Uterus (tissue), 4 donors: ENCODE measurements around the gene KAT5. TPM values are rescaled to one million over a fixed set of nuclear protein-coding genes. Genes with fewer than 3 reads are reported as not detected.

ENCODE experiments used
- DNase-seq, 2 donors: peaks; one replicate each; pipeline ENCODE4 v3.0.0-alpha.2; 2019 to 2020
- H3K27ac ChIP-seq, 2 donors: fragments of 200-600 bp; sonication (generic); 1 replicate in 1 of 2; 2 replicates in 1 of 2; pipeline ENCODE4 v1.5.1; 2016 to 2018
- H3K27me3 ChIP-seq, 2 donors: fragments of 200-600 bp; sonication (generic); one replicate each; pipeline ENCODE4 v1.5.1; 2018 to 2019; ENCODE audit warnings: control low read depth in 1 of 2
- H3K36me3 ChIP-seq, 2 donors: fragments of 200-600 bp; sonication (generic); one replicate each; pipeline ENCODE4 v1.5.1; 2019; ENCODE audit warnings: control low read depth in 1 of 2
- H3K4me1 ChIP-seq, 2 donors: fragments of 200-600 bp; sonication (generic); one replicate each; pipeline ENCODE4 v1.5.1; 2018 to 2019; ENCODE audit warnings: control low read depth in 1 of 2
- H3K4me3 ChIP-seq, 2 donors: fragments of 200-600 bp; sonication (generic); 1 replicate in 1 of 2; 2 replicates in 1 of 2; pipeline ENCODE4 v1.5.1; 2018 to 2019; ENCODE audit warnings: mild to moderate bottlenecking in 1 of 2
- H3K9me3 ChIP-seq, 2 donors: fragments of 200-600 bp; sonication (generic); one replicate each; pipeline ENCODE4 v1.5.1; 2019; ENCODE audit warnings: control low read depth in 1 of 2
- CTCF ChIP-seq, 4 experiments: fragments of 200-600 bp in 2 of 4; fragments of 450-650 bp in 2 of 4; sonication (generic) in 2 of 4; IDR thresholded peaks; one replicate each; pipeline ENCODE4 v1.5.1; 2016 to 2019; ENCODE audit warnings: antibody characterized with exemption in 4 of 4, mild to moderate bottlenecking in 2 of 4, moderate library complexity in 1 of 4
- POLR2A ChIP-seq, 2 donors: fragments of 450-650 bp; IDR thresholded peaks; one replicate each; pipeline ENCODE4 v1.6.1; 2016; ENCODE audit warnings: antibody characterized with exemption in 2 of 2, mild to moderate bottlenecking in 1 of 2, moderate library complexity in 1 of 2
- intact Hi-C: fragments of 100-400 bp; cut with DNase I; formaldehyde crosslinking; loops from one replicate; pipeline ENCODE4 v1.15.1; 2023; ENCODE audit warnings: low total_unique reads
- total RNA-seq, 4 donors: library from RNA; depleted of rRNA in 3 of 4; stranded (reverse); fragments of >200 nt in 3 of 4; gene quantifications; one replicate each; pipeline versions ENCODE4 v1.1.0 to v1.2.4, GENCODE V29; 2014 to 2023
- donor health status: DM: yes; HTN: yes; CAD: no.

The KAT5 gene
- total RNA-seq, 4 donors from 2014 or later = 37.1 to 113 (median 81.5) TPM

GRCh38 chr11:65710421-65710820 lies 1.6 kb upstream of the KAT5 start:
- intact Hi-C loops = loop anchor here (5.0 kb wide), 1 partner anchor 107 kb away; no protein-coding TSS in a partner anchor
- DNase-seq = no peak
- no peaks in the 10 kb centered on the region for H3K9me3 ChIP-seq
- H3K27ac ChIP-seq = peak overlapping the region; percentile 94 to 98
- peaks cover 0 to 8% of the 10 kb centered on the region in 2 donors for H3K4me1 ChIP-seq
- no peak for TF ChIP-seq POLR2A (IDR thresholded peaks at IDR 0.05)
- no peak for TF ChIP-seq CTCF (IDR thresholded peaks at IDR 0.05)
- H3K4me3 ChIP-seq = no peak overlapping the region
- H3K27me3 ChIP-seq = no peaks in the 10 kb centered on the region
- H3K36me3 ChIP-seq = no peaks in the 10 kb centered on the region

GRCh38 chr11:65712633-65713076 lies 603 bp downstream of the KAT5 start:
- peak overlapping the region; percentile 94 to 98 for H3K27ac ChIP-seq
- TF ChIP-seq CTCF (IDR thresholded peaks at IDR 0.05) (no peak), POLR2A (IDR thresholded peaks at IDR 0.05) (no peak)
- H3K4me3 ChIP-seq = peak overlapping the region; percentile 57 to 74
- H3K4me1 ChIP-seq = peaks cover 0 to 8% of the 10 kb centered on the region in 2 donors
- H3K9me3 ChIP-seq = no peaks in the 10 kb centered on the region
- no peaks in the 10 kb centered on the region for H3K36me3 ChIP-seq
- no peak for DNase-seq
- intact Hi-C loops = loop anchor here (5.0 kb wide), 1 partner anchor 105 kb away; no protein-coding TSS in a partner anchor
- no peaks in the 10 kb centered on the region for H3K27me3 ChIP-seq

GRCh38 chr11:65713212-65713969 lies 1.3 kb downstream of the KAT5 start:
- intact Hi-C loops = loop anchor here (5.0 kb wide), 1 partner anchor 104 kb away; no protein-coding TSS in a partner anchor
- H3K27ac ChIP-seq = peak overlapping the region; percentile 94 to 98
- peaks cover 0 to 8% of the 10 kb centered on the region in 2 donors for H3K4me1 ChIP-seq

GRCh38 chr11:65714433-65714832 lies 2.4 kb downstream of the KAT5 start:
- Histone ChIP-seq H3K4me3 (no peak overlapping the region), H3K27me3 (no peaks in the 10 kb centered on the region), H3K4me1 (peaks cover 0 to 13% of the 10 kb centered on the region in 2 donors), H3K9me3 (no peaks in the 10 kb centered on the region), H3K27ac (no peak overlapping the region), H3K36me3 (no peaks in the 10 kb centered on the region)
- intact Hi-C loops = loop anchor here (5.0 kb wide), 1 partner anchor 103 kb away; no protein-coding TSS in a partner anchor
- TF ChIP-seq CTCF (IDR thresholded peaks at IDR 0.05) (no peak), POLR2A (IDR thresholded peaks at IDR 0.05) (no peak)
- no peak for DNase-seq

More at GRCh38 chr11:65713212-65713969, 1.3 kb downstream of the KAT5 start:
- no peak overlapping the region for H3K4me3 ChIP-seq
- TF ChIP-seq CTCF (IDR thresholded peaks at IDR 0.05) (no peak), POLR2A (IDR thresholded peaks at IDR 0.05) (no peak)
- H3K36me3 ChIP-seq = no peaks in the 10 kb centered on the region
- DNase-seq = no peak
- H3K27me3 ChIP-seq = no peaks in the 10 kb centered on the region
- no peaks in the 10 kb centered on the region for H3K9me3 ChIP-seq

GRCh38 chr11:65716302-65716701 lies 4.2 kb downstream of the KAT5 start:
- Histone ChIP-seq H3K36me3 (no peaks in the 10 kb centered on the region), H3K4me1 (peaks cover 0 to 17% of the 10 kb centered on the region in 2 donors), H3K27ac (no peak overlapping the region), H3K9me3 (no peaks in the 10 kb centered on the region), H3K27me3 (no peaks in the 10 kb centered on the region), H3K4me3 (no peak overlapping the region)
- intact Hi-C loops = no loop called here
- no peak for TF ChIP-seq POLR2A (IDR thresholded peaks at IDR 0.05)
- no peak for DNase-seq
